OCI-M2 (cell line): Measurements from ENCODE around the gene CNOT4.
"Not testable (repeated sequence)": the region's sequence is repeated elsewhere in the genome, so short reads cannot be mapped to it uniquely, and the experiment has no call there.

Source experiments
- DNase-seq: peaks from one replicate; lab custom pipeline; 2025; ENCODE audit not compliant: unreplicated experiment; lab: John Stamatoyannopoulos, UW

Gene CNOT4

DNA sequence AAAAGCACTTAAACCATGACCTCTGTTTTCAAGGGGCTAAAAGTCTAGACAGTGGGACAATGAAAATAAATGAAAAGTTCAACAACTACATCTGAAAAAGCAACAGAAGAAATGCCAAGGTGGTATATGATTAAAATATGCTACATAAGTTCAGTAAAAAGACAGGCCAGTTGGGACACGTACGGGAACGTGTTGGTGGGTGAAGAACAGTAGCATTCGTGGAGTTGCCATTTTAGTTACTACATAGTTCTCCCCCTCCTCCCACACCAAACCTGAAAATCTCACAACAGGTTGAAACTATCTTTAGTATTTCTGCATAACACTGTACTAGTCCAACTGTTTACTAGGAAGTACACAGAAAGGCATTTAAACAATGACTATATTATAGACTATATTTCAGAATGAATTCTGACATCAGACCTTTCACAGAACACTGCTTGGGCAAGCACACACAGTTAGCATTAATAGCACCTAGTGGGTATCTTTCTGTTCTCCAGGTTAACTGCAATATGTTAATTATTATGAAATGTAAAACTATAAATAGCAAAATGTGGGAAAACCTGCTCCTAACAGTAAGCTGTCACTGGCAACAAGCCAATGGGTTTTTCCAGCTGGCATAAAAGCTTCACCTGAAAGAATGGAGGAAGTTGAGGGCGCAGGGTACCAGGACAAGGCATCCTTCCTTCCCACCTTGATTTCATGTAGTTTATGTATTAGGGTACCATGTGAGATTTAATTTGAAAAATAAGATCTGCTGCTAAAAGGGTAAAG, 141.3 kb downstream of the CNOT4 start:
- no peak for DNase-seq

DNA sequence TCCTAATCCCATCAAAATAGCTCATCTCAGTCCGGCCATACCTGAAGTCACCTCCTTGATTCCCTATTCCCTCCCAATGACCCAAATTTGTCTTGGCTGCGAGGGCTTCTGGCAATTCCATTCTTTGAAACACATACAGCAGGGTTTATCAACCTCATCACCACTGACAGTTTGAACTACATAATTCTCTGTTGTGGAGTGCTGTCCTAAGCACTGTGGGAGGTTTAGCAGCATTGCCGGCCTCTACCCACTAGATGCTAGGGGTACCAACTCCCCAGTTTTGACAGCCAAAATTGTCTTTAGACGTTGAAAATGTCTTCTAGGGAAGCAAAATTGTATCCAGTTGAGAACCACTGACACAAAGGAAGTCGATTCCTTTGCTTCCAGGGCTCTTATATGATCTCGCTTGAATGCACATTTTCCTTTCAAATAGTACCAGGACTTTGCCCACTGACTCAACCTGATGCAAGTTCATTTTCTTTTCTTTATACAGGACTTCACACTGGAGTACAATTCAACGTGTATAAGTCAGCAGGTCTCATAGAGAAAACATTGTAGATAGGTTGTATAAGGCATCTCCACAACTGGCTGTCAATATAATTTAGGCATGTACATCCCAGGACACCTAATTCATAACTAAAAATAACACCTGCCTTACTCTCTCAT, 142.9 kb downstream of the CNOT4 start:
- DNase-seq = no peak

DNA sequence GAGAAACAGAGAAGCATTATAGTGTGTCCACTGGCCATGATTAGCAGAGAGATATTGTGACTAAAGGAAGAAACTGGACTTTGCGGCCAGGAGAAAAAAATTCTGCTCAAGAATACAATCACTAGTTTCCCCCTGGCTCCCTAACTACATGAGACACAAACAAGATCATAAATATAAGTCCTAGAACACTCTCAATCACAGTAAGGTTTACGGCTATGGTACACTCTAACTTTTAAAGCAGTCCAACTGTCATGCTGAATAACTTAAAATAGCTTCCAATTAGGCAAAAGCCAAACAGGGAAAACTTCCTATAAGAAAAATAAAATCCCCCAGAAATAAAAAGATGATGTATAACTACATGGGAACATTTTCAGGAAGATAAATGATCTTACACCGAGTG, 144.2 kb downstream of the CNOT4 start:
- no peak for DNase-seq

DNA sequence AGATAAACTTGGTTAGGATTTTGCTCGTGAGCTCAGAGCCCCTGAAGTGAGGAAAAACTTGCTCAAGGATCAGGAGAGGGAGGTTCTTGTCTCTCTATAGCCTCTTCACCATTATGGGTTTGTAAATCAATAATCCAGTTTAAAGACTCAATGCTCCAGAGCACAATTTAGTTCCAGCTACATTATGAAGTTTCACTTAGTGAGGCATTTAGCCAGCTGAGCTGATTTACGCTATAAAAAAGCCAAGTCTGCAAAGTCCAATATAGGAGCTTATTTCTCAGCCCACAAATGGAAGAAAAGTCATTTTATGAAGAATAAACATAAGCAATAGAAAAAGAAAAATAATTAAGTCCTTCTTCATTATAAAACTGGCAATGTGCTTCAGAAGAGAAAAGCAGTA, 145.7 kb downstream of the CNOT4 start:
- no peak for DNase-seq

DNA sequence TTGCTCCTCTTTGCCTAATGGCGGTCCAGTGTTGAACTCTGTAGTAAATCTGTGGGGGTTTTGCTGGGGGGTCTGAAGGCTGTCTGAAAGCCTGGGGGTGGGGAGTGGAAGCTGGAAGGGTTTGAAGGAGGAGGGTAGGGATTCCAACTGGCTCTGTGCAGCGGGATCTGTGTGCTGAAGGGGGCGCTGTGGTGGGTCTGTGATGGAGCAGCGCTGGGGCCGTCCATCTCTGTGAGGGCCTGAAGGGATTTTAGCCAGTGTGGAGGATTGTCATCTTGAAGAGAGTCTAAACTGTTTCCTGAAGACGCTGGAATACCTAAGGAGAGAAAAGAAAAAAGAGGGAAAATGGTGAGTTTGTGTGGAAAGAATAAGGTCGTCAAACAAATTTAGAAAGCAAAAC, 147.0 kb downstream of the CNOT4 start:
- no peak for DNase-seq

DNA sequence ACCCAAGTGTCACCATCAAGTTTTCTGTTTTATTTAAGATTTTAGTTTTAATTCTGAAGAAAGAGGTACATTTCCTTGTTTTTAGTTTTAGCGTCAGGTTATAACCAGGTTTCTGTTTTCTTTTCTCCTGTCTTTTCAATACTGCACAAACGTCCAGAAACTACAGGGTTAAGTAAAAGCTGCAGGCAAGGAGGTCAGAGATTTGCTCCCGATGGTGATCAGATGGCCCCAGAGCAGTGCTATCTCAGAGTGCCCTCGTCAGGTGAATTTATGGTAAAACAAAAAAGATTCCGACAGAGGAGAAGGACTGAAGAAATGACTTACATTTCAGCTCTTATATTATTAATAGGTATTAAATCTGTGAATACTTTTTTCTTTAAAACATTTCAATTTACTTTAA, 148.1 kb downstream of the CNOT4 start:
- no peak for DNase-seq

DNA sequence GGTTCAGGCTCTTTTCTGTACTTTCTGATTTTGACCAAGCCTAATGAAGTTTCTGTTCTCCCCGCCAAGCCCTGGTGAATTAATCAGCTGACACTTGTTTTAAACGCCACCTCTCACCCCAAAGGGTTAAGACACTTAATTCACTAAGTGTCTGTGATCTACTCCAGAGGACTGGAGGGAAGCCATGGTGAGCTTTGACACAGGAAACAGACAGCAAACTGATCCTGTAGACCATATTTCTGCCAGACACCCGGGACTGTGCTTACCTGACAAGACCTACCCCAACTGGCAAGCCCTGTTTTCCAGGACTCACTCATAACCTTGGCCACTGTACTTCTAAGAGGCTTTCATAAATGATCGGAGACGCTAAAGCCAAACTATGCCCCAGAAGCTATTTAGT, 150.3 kb downstream of the CNOT4 start:
- no peak for DNase-seq

DNA sequence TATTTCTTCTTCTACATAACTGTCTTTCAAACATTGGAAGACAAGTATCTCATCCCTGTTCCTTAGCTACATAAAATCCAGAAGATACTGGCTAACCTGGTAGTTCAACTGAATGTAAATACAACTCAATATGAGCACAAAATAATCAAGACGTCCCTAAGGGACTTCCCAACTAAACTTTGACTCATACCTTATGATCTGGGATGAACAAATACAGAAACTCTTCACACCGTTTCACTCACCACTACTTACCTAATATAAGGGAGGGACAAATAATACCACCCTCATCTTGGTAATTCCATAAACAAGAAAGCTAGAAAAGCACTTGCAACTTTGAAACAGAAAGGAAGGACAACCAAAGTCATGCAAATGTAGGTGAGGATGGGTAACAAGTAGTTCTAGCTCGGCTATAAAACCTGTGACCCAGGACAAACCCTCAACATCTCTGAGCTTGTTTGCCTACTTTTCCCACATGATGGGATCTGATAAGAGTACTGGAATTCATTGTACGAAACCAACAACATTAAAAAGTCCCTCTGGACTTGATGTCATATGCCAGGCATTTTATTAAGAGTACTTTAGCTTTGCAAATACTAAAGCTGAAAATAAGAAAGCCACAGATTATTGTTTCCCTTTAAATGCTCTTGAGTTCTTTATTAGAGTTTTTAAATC, 154.4 kb downstream of the CNOT4 start:
- DNase-seq = no peak

DNA sequence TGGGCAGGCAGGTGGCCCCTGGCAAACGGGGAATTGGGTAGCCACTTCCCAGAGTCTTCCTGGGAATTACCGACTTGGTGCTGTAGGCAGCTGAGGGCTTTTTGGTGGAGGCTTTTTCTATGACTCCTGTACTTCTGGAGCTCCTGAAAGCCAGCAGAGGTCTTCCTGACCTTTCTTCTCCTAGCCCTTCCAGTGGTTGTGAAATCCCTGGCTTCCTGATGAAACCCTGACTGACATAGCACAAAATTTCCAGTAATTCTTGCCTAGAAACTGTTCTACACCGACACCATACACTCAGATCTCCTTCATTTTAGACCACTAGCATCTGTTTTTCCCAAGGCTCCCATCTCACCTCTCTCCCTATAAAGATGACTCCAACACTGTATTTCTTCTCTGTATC, 156.1 kb downstream of the CNOT4 start:
- DNase-seq = no peak

DNA sequence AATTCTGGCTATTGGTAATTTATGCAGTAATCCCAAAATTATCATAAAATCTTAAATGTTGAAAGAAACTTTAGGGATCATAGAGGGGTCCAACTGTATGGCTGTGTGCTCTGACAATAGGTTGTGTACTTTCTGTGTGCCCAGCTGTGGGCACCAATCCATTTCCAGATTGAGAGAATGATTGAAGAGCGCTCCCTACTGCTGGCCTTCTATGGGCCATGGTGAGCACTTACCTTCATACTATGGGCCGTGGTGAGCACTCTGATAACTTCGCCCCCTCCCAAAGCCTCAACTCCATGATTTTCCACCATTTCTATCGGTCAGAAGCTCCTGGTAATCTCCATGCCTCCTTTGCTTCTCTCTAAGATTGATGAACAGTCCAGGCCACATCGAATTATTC, 157.6 kb downstream of the CNOT4 start:
- no peak for DNase-seq

DNA sequence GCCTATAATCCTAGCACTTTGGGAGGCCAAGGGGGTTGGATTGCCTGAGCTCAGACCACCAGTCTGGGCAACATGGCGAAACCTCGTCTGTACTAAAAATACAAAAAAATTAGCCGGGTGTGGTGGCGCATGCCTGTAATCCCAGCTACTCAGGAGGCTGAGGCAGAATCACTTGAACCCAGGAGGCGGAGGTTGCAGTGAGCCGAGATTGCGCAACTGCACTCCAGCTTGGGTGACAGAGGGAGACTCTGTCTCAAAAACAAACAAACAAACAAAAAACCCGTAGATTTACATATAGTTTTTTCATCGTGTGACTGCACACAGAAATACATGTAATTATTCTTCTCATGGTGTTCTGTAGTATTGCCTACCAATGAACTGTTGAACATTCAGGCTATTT, 158.8 kb downstream of the CNOT4 start:
- not testable (repeated sequence) for DNase-seq

DNA sequence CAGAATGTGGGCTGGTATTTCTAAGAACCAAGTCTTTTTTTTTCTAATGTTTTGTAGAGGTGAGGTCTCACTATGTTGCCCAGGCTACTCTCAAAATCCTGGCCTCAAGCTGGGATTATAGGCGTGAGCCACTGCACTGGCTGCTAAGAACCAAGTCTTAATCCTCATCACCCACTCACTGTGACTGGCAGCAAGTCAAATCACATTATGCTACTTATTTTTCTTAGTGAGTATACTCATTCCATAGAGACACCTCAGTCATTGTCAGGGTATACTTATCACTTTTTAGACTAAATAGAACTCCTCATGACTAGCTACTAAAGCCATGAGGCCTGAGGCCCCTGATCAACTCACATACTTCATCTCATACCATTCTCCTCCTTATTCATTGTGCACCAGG, 160.2 kb downstream of the CNOT4 start:
- DNase-seq = no peak

DNA sequence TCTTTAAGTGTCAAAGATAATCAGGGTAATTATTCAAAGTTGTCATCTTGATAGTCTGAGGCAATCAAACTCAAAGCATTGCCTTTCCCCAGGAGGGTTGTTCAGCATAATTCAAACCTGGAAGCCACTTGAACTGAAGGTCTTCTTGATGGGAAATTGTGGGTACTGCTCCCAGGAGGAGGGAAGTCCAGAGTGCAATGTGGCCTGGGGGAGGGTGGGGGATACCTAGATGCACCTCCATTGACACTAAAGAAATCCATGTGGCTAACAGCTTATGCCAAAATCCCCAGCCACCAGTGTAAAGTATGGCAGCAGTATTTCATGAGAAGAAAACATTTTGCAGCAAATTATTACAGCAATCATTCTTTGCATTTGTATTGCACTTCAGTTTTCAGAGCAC, 161.4 kb downstream of the CNOT4 start:
- DNase-seq = no peak

DNA sequence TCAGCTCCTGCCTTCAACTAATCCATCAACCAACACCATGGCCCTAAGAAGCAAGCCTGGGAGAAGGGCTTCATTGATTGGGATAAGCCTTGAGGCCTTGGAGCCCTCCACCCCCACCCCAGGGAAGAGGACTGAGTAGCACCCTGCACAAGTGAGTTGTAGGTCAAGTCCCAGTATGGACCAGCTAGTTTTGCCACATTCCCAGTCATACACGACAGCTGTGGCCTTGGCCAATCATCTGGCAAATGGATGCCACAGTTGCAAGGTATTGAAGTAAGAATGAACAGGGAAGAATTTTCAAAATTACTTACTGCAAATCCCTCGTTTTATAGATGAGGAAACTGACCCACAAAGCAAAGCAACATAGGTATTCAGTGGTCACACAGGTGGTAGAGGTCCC, 166.5 kb downstream of the CNOT4 start:
- no peak for DNase-seq

DNA sequence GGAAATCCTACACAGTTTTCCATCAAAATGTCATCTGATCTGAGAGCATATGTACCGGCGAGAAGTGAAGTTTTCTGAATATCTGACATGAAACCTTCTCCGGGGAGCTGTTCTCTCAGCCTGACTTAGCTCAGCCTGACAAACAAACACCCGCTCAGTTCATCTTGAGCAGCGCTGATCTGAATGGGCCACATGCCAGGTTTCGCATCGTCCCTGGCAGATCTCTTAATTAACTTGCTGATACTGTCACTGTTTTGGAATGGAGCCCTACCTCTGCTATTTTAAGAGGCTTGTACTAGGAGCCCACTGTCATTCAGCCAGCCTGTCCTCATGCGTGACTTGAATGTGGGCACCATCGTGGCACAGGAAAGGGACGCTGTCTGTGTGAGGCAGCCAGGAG, 167.0 kb downstream of the CNOT4 start:
- DNase-seq = no peak

DNA sequence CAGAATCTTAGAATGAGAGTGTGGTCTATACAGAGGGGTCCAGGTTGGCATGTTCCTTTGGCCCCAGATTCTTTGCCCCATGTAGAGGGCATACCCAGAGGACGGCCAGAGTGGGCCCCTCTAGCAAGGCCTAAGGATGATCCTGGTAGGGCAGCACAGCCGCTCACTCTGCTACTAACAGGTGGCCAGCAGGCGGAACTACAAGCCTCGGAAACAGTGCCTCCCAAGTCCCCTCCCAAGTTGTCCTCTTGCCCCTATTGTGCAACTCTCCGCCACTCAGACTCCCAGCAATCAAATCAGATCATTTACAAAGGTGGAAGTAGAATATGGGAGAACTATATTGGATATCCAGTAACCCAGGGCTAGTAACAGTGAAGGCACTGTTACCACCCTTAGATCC, 168.9 kb downstream of the CNOT4 start:
- DNase-seq = no peak

DNA sequence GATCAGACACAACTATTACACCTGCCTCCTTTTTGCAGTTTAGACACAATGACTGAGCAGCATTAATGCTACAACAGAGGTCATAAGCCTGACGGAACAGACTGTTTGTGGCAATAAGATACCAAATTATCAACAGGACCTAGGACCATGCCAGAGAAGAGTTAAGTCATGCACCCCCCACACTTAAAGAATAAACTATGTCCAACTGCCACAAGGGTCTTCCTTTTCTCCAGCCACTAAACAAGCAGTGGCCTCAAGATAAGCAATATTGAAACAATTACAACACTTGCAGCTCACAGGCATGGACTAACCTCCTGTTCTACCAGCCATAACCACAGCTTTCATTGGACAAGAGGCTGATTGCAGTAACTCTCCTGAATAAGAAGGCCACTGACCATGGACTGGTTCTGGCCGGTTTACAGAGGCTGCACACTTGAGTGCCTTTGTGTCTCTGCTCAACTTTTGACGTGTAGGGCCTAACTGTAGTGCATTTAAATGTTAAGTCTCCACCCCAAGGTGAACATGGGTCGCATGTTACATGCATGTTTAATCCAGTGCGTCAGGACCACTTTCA, 171.8 kb downstream of the CNOT4 start:
- DNase-seq = no peak

DNA sequence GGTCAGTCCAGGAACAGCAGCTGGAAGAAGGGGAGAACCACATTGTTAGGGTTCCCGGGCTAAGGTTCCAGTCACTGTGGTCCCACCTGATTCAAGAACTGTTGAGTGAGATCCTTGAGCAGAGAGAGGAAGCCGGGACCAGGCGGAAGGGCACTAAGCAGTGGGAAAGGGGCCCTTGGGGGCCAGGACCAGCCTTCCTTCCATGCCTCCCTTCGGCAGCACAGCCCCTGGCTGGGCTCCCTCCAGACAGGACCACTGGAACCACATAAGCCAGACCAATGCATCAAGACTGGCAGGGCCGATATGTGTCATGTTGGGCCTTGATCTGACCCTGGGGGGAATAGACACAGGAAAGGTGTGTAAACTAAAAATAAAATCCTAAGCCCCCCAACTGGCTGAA, 172.4 kb downstream of the CNOT4 start:
- DNase-seq = no peak

DNA sequence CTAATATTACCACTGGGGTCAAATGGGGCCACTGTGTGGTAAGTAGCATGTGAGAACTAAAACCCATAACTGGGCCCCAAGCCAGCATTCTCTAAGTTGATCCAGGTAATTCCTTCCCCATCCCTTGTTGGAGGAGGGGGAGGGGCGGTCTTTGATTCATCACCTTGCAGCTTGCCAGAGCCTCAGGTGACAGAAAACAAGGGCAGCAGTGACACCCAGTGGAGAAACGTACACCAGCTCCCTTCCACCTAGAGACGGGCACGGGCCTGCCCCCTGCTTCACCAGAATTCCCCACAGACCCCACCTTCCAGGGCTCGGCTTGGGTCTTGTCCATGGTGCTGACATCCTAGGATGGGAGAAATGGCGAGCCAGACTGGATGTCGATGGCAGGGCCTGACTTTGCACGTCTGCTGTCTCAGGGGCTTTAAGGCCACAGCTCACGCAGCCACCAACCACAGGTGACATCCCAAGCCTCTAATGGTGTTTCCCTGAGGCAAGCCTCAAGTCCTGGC, 174.2 kb downstream of the CNOT4 start:
- DNase-seq = no peak

DNA sequence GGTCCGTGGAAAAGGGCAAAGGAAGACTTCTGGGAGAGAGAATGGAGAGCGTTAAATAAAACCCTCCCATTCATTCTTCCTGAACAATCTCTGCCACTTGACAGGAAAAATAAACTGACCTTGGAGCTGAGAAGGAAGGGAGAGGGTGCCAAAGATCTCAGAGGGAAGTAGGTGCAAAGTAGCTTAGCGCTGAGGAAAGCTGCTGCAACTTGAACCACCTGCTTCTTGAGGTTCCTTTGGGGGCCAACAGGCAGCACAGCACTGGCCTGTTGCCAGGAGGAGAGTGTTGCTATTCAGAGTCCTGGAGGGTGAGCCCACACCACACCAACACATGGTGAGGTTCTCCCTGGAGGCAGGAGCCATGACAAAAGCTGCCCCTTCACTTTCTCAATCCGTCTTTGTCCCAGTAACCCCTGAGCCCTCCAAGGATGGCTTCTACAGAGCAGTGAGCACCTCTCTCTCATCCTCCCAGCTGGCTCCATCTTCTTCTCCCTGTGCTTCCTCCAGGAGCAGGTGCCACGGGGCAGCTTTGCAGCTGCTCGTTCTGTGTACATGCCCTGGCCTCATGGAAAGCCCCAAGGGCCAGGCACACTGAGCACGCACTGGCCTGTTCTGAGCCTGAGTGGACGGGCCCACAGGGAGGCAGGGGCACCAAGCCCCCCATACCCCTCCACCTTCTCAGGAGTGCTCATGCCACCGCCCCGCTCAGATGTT, 174.9 kb downstream of the CNOT4 start:
- DNase-seq = no peak

DNA sequence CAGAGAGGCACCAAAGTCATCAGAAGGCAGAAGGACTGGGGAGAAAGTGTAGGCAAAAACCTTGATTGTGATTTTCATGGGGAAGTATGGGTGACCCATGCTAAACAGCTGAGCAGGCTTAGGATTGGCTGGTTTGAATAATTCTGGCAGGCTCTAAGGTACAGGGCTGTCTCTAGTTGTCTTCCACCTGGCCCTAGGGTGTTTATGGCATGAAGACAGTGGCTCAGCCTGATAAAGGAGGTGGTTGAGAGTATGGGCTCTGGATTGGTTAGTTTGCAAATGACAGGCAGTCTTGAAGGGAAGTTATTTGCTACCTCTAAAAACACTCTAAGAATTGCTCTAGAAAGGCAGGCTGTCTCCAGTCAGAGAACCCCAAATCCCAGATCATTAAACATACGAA, 176.0 kb downstream of the CNOT4 start:
- no peak for DNase-seq
